Urinary bladder (tissue), 4 donors: ENCODE data around the gene MTNR1B. TPM values are rescaled to one million over a fixed set of nuclear protein-coding genes. Genes with fewer than 3 reads are reported as not detected.

ENCODE experiments used
- DNase-seq: peaks from one replicate; pipeline ENCODE4 v3.0.0-alpha.2; 2015; ENCODE audit errors: extremely low spot score
- H3K27ac ChIP-seq: one replicate; pipeline ENCODE4 v1.5.1; 2013; ENCODE audit warnings: low read depth, mild to moderate bottlenecking, moderate library complexity
- H3K36me3 ChIP-seq: one replicate; pipeline ENCODE4 v1.6.1; 2013; ENCODE audit warnings: mild to moderate bottlenecking, moderate library complexity; ENCODE audit not compliant: insufficient read depth
- H3K4me1 ChIP-seq: one replicate; pipeline ENCODE4 v1.6.1; 2013; ENCODE audit warnings: mild to moderate bottlenecking, moderate library complexity; ENCODE audit not compliant: insufficient read depth
- H3K4me3 ChIP-seq: one replicate; pipeline ENCODE4 v1.5.1; 2013; ENCODE audit warnings: low read depth, low read length
- WGBS: extraction: QIAGEN DNeasy Blood & Tissue Kit; methylation state at CpG from one replicate; pipeline ENCODE4 v1.1.7; 2013; 5-methylcytosine and 5-hydroxymethylcytosine counted together
- polyA plus RNA-seq: library from polyadenylated mRNA; stranded (reverse); fragments of 200-250 nt; gene quantifications from one replicate; pipeline ENCODE4 v1.2.3, GENCODE V29; 2013
- total RNA-seq: library from RNA; depleted of rRNA; stranded (reverse); fragments of >200 nt; gene quantifications from one replicate; pipeline ENCODE4 v1.2.3, GENCODE V29; 2014
- donor health status: healthy with polysubstance abuse.
- donor health status: healthy.

The MTNR1B gene
- total RNA-seq (not detected), polyA plus RNA-seq (not detected)

DNA sequence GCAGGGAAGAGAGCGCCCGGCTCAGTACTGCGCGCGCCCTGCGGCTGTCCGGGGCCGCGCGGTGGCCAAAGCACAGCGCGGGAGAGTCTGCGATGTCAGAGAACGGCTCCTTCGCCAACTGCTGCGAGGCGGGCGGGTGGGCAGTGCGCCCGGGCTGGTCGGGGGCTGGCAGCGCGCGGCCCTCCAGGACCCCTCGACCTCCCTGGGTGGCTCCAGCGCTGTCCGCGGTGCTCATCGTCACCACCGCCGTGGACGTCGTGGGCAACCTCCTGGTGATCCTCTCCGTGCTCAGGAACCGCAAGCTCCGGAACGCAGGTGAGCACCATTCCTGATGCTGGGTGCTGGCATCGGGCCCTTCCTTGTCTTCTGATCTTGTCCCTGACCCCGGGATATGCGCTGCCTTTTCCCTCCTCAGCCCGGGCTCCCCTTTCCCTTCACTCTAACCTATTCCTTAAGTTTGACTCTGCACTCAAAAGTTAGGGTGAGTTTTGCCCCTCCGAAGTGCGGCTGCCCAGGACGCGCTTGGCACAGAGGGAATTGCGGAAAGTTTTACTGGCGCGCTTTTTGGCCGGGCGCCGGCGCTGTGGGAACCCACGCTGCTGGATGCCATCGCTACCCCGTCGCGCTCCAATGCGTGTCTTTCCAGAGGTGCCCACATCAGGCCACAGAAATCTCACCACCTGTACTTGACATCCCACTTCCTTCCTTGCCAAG, at the start of gene MTNR1B:
Gene MTNR1B (plus strand): TSS at position 18 of the 714 bp plus-strand sequence. CDS start 75 bp downstream, at position 93.
- WGBS, result 8% methylated on average over 58 of the region's 58 CpGs
- Histone ChIP-seq H3K27ac (no peak within 1 kb of the TSS), H3K36me3 (no peaks in the 10 kb centered on the region), H3K4me3 (no peak within 1 kb of the TSS), H3K4me1 (no peaks in the 10 kb centered on the region)
- no peak for DNase-seq

DNA sequence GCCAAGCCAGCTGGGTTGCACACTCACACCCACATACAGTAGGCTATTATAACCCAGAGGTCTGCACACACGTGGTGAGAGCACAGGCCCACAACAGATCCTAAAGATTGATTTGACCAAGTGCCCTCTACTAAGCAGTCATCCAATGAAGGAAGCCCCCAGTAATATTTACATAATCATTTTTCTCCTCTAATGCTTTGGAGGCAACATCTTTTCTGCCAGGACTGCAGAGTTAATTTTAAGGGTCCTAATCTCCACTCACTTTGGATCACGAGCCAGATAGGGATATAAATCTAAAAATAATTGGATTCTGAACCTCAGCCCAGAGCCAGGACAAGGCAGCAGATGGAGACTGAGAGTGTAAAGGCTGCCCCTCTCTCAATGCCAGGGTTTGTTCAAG, 49.1 kb upstream of the MTNR1B start:
- Histone ChIP-seq H3K36me3 (no peaks in the 10 kb centered on the region), H3K4me1 (no peaks in the 10 kb centered on the region), H3K27ac (no peak overlapping the region), H3K4me3 (no peak overlapping the region)
- no peak for DNase-seq
- 19% methylated on average over 2 of the region's 2 CpGs for WGBS

DNA sequence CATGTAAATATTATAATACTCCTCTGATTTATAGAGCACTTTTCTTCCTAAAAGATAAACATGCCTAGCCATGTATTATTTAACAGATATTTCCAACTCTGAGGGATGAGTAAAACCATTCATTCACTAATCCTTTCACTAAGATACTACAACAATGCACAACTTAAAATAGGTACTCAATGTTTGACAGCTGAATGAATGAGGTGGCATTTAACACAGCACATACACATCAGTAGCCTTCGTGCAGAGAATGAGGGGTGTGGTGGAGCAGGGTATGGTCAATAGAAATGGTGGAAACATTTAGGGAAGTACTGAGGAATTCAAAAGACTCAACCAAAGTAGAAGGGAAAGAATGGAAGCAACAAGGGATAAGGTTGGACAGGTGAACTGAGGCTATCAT, 46.7 kb upstream of the MTNR1B start:
- Histone ChIP-seq H3K4me3 (no peak overlapping the region), H3K27ac (no peak overlapping the region), H3K4me1 (no peaks in the 10 kb centered on the region), H3K36me3 (no peaks in the 10 kb centered on the region)
- 19% methylated on average over 1 of the region's 1 CpG for WGBS
- DNase-seq, result no peak

DNA sequence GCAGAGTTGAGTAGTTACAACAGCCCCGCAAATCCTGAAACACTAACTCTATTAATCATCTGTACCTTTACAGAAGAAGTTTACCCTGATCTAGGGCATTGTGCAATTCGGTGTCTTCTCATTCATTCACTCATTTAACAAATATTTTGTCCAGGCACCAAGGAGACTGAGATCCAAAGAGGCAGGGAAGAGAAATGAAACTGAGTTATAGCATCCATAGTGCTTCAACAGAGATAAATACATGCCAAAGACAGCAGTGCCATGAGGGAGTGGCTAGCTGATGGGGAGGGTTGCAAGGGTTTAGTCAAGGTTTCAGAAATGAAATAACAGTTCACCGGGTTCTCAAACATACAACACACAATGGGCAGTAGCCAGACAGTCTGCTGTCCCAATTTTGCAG, 40.2 kb upstream of the MTNR1B start:
- Histone ChIP-seq H3K4me3 (no peak overlapping the region), H3K27ac (no peak overlapping the region), H3K36me3 (no peaks in the 10 kb centered on the region), H3K4me1 (no peaks in the 10 kb centered on the region)
- DNase-seq, result no peak
- 77% methylated on average over 3 of the region's 3 CpGs for WGBS

DNA sequence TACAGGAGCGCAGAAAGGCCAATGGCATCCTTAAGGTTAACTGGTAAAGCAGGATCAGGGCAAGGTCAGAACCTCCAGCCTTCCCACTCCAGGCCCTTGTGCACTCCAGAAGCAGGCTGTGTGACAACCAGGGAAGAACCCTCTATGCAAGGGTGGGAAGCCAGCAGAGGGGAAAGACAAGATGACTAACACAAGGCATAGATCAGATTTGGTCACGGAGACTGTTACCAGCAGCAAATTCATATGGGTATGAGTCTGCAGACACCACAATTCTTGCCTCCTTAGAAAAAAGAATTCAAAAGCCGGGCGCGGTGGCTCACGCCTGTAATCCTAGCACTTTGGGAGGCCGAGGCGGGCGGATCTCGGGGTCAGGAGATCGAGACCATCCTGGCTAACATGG, 39.8 kb upstream of the MTNR1B start:
- WGBS, result 93% methylated on average over 11 of the region's 11 CpGs
- no peak for DNase-seq
- Histone ChIP-seq H3K4me1 (no peaks in the 10 kb centered on the region), H3K36me3 (no peaks in the 10 kb centered on the region), H3K27ac (no peak overlapping the region), H3K4me3 (no peak overlapping the region)

DNA sequence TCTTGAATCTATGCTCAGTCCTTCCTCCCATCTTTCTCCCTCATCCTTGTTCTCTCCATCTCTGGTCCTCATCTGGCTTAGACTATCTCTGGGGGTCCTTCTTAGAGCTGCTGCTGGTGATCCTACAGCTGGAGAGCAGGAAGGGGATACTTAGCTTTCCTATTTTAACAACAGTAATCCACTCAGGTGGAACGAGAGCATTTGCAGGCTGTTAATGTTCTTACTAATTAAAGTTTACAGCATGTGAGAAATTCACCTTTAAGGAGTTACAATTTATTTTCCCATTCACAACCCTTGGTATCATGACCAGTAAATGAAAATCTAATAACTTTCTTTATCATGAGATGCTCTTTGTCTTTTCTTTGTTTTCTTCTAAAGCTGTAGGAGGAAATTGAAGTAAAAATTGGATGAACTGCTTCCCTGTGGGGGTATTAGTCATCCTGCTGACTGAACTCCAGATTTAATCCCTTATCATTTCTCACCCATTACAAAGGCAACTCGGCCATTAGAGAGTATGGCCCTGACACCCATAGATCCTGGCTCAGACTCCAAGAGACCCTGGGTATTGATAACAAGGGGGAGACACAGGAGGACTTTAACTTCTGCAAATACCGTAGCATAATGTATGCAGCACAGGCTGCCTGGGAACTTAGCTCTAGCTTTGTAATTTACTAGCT, 37.6 kb upstream of the MTNR1B start:
- no peak for DNase-seq
- 59% methylated on average over 3 of the region's 3 CpGs for WGBS
- Histone ChIP-seq H3K27ac (no peak overlapping the region), H3K36me3 (no peaks in the 10 kb centered on the region), H3K4me1 (no peaks in the 10 kb centered on the region), H3K4me3 (no peak overlapping the region)

DNA sequence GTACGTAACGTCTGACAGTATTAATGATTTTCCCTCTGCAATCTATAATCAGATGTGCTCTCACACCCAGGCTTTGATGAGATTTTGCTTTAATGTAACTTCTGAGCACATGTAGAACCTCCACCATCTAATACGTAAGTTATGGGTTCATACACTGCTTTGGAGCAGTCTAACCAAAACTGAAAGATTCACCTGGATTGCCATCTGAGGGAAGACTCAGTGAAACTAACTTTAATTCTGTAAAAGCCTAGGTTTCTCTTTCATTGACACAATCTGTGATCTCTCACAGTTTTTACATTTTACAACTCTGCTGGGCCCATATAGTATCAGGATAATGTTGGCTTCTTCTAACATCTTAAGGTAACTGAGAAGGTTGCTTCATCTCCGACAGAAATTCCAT, 30.1 kb upstream of the MTNR1B start:
- WGBS, result 92% methylated on average over 4 of the region's 4 CpGs
- no peak overlapping the region for H3K4me3 ChIP-seq
- H3K27ac ChIP-seq, result no peak overlapping the region
- no peaks in the 10 kb centered on the region for H3K36me3 ChIP-seq
- no peak for DNase-seq
- H3K4me1 ChIP-seq, result no peaks in the 10 kb centered on the region

DNA sequence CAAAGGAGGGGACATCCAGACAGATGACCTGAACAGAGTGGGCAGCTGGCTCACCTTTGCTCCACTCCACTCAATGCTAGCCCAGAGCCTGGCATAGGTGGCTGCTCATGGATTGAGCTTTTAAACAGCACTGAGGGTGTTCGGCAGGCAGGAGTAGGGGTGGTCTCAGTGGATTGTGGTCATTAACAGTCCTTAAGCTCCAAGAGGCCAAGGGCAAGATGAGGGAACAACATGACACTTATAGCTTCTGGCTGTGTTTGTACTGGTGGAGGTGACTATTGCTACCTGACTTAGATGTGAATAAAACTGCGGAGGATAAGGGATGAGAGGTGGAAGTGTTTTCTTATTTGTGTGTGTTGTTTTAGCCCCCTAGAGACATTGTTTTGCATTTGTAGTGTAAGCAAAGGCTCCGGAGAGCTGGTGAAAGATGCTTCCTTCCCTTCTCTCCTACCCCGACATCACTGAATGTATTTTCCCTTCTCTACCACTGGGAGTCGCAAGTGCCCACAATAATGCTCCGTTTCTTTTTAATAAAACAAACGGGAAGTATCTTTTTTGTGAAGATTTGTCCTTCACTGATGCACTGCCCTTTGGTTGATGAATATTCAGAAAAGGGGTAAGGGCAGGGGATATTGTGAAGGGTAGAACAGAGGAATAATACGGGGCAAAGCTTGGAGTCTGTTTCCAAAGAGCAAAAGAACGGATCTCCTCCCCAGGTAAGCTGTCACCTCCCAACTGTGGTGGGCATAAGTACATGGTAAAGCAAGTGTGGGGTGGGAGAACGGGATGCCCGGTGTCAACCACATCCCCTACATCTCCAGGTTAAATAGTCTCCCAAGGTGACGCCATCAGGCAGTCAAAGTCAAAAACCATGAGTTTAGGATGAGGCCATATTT, 27.5 kb upstream of the MTNR1B start:
- Histone ChIP-seq H3K4me3 (no peak overlapping the region), H3K27ac (no peak overlapping the region), H3K36me3 (no peaks in the 10 kb centered on the region), H3K4me1 (no peaks in the 10 kb centered on the region)
- DNase-seq, result no peak
- WGBS, result 36% methylated on average over 12 of the region's 12 CpGs

DNA sequence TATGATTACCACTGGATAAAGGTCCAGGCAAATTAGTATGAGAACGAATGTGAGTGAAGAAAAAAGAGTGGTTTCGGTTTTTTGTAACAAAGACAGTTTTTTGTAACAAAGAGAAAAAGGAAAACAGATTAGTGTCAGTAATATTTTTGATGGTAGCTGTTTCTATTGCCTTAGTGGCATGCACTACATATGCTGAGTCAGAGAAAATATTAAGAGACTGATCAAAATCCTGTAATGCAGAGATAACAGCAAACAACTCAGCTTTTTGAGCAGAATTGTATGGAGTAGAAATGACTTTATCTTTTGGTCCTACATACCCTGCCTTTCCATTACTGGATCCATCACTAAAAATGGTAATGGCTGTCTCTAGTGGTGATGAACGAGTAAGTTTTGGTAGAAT, 22.7 kb upstream of the MTNR1B start:
- H3K36me3 ChIP-seq, result no peaks in the 10 kb centered on the region
- no peaks in the 10 kb centered on the region for H3K4me1 ChIP-seq
- no peak overlapping the region for H3K4me3 ChIP-seq
- no peak overlapping the region for H3K27ac ChIP-seq
- 78% methylated on average over 3 of the region's 3 CpGs for WGBS
- no peak for DNase-seq

DNA sequence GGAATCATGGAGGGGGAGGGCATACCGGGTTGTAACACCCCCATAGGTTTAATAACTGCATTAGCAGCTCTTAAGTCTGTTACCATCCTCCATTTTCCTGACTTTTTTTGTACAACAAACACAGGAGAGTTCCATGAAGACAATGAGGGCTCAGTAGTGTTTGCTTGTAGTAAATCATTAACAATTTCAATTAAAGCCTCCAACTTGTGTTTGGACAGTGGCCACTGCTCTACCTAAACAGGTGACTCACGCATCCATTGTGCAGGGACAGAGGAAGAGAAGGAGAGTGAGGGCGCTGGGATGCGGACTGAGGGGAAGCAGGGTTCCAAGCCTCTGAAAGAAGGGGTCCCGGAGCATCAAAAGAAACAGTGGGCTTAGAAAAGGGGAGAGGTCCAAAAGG, 21.3 kb upstream of the MTNR1B start:
- H3K4me3 ChIP-seq, result no peak overlapping the region
- no peaks in the 10 kb centered on the region for H3K4me1 ChIP-seq
- no peak overlapping the region for H3K27ac ChIP-seq
- 87% methylated on average over 5 of the region's 5 CpGs for WGBS
- H3K36me3 ChIP-seq, result no peaks in the 10 kb centered on the region
- no peak for DNase-seq

DNA sequence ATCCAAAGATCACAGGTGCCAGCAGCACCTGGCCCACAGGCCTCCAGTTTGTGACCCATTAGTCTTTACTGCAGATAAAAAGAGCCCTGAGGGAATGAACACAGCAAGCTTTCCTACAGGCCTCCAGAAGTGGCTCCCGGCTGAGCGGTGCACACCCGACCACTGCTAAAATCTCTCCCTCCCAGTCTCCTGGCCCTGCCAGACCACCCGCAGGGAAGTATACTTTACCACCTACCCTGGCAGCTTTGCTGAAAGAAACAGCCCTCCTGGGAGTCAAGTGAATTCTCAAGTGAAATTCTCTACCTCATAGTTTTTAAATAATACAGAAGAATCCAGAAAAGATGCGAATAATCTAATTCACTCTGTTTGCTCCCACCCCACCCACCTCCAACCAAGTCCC, 15.4 kb upstream of the MTNR1B start:
- DNase-seq, result no peak
- H3K27ac ChIP-seq, result no peak overlapping the region
- H3K36me3 ChIP-seq, result no peaks in the 10 kb centered on the region
- H3K4me3 ChIP-seq, result no peak overlapping the region
- WGBS, result 80% methylated on average over 5 of the region's 5 CpGs
- no peaks in the 10 kb centered on the region for H3K4me1 ChIP-seq

DNA sequence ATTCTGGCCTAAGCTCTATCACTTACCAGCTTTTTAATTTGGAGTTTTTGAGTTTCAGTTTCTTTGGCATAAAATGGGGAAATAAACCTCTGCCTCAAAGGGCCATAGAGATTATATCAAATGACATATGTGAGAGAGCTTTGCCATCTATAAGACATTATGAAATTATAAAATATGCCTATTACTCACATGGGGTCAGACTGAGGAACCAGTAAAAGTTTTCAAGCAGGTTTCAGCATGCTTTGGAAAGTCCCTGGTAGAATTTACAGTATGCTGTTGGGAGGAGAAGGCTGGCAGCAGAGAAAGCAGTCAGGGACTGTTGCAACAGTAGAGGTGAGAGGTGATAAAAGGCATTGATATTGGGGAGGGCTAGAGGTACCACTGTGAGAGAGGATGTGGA, 13.6 kb upstream of the MTNR1B start:
- Histone ChIP-seq H3K4me3 (no peak overlapping the region), H3K4me1 (no peaks in the 10 kb centered on the region), H3K27ac (no peak overlapping the region), H3K36me3 (no peaks in the 10 kb centered on the region)
- no peak for DNase-seq

DNA sequence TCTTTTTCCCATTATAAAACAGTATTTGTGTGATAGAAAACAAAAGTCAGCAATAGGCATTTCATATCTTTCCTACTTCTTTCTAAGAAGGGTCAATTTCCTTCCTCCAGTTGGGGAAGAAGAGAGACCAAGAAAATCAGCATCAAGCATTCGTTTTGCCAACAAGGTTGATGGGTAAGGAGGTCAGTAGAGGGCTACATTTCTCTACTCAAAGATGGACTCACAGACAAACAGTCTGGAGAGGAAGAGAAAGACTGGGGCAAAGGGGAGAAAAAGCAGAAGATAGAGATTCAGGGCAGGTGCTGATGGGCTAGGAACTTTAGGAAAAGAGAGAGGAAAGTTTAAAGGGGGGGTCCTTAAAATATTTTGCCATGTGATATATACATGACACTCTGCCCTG, 8.6 kb upstream of the MTNR1B start:
- no peaks in the 10 kb centered on the region for H3K36me3 ChIP-seq
- H3K4me3 ChIP-seq, result no peak overlapping the region
- no peaks in the 10 kb centered on the region for H3K4me1 ChIP-seq
- no peak overlapping the region for H3K27ac ChIP-seq
- DNase-seq, result no peak
- 45% methylated on average over 1 of the region's 1 CpG for WGBS

DNA sequence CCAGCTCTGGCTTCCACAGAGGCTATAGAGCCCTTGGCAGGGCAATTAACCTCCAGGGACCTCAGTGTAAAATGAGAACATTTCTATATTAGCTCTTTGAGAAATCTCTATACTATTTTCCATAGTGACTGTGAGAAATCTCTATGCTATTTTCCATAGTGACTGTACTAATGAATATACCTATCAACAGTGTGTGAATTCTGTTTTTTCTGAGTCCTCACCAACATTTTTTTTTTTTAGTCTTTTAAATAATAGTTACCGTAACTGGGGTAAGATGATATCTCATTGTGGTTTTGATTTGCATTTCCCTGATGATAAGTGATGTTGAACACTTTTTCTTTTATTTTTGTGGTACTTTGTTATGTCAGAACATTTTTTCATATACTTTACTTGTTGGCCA, 7.0 kb upstream of the MTNR1B start:
- Histone ChIP-seq H3K27ac (no peak overlapping the region), H3K4me1 (no peaks in the 10 kb centered on the region), H3K36me3 (no peaks in the 10 kb centered on the region), H3K4me3 (no peak overlapping the region)
- DNase-seq, result no peak
- 72% methylated on average over 1 of the region's 1 CpG for WGBS
